Bronchial epithelial cell (primary cell): ENCODE results near the gene NFKBIB. TPM values are rescaled to one million over a fixed set of nuclear protein-coding genes. Genes with fewer than 3 reads are reported as not detected.

Experiments
- DNase-seq: peaks from one replicate; pipeline ENCODE4 v3.0.0-alpha.2; 2010; ENCODE audit warnings: low read depth
- FAIRE-seq: peaks from 2 replicates; lab custom pipeline; 2011; peaks lifted over from hg19 to GRCh38; lab: Jason Lieb, UNC
- H3K27me3 ChIP-seq: 2 replicates; pipeline ENCODE4 v1.5.1; 2011; ENCODE audit warnings: low read length; ENCODE audit not compliant: control insufficient read depth, insufficient read depth
- H3K36me3 ChIP-seq: 2 replicates; pipeline ENCODE4 v1.5.1; 2011; ENCODE audit warnings: low read length; ENCODE audit not compliant: control insufficient read depth, insufficient read depth
- H3K4me3 ChIP-seq: 2 replicates; pipeline ENCODE4 v1.5.1; 2011; ENCODE audit warnings: mild to moderate bottlenecking, low read depth, low read length, control low read depth
- CTCF ChIP-seq: IDR thresholded peaks from 2 replicates; pipeline ENCODE4 v1.5.1; 2011; ENCODE audit warnings: mild to moderate bottlenecking, moderate library complexity, low read length, control low read depth, inconsistent platforms; ENCODE audit not compliant: insufficient read depth, severe bottlenecking
- total RNA-seq: library from RNA; depleted of rRNA; stranded (reverse); fragments of >200 nt; gene quantifications from 2 replicates; pipeline ENCODE4 v1.2.1, GENCODE V29; 2014

Gene NFKBIB
- total RNA-seq, 1 donor from 2014 or later = 23.2 TPM

- no peaks in the 10 kb centered on the region for H3K36me3 ChIP-seq
- no peak for FAIRE-seq
- no peak for TF ChIP-seq CTCF
Measured at GRCh38 chr19:38875656-38876395, 23.9 kb upstream of the NFKBIB start.

GRCh38 chr19:38877781-38878574, 21.8 kb upstream of the NFKBIB start, which contains the start of gene RINL:
TSS of gene RINL (minus strand) at chr19:38878275. CDS start at chr19:38876742, 1,533 bp downstream.
- Histone ChIP-seq H3K27me3 (no peaks in the 10 kb centered on the region), H3K36me3 (no peaks in the 10 kb centered on the region), H3K4me3 (peak within 1 kb of the TSS; percentile 12)
- no peak for TF ChIP-seq CTCF
- no peak for FAIRE-seq
- peak; percentile 21 for DNase-seq

More at GRCh38 chr19:38875656-38876395, 23.9 kb upstream of the NFKBIB start:
- no peak for DNase-seq
- no peaks in the 10 kb centered on the region for H3K27me3 ChIP-seq
- H3K4me3 ChIP-seq = no peak overlapping the region

- no peak overlapping the region for H3K4me3 ChIP-seq
- FAIRE-seq (no peak), DNase-seq (no peak)
- TF ChIP-seq CTCF = peak; percentile 8
- no peaks in the 10 kb centered on the region for H3K27me3 ChIP-seq
- no peaks in the 10 kb centered on the region for H3K36me3 ChIP-seq
Measured at GRCh38 chr19:38878575-38879399, 21.0 kb upstream of the NFKBIB start.

GRCh38 chr19:38879400-38879751, 20.4 kb upstream of the NFKBIB start:
- DNase-seq = no peak
- Histone ChIP-seq H3K27me3 (no peaks in the 10 kb centered on the region), H3K4me3 (no peak overlapping the region), H3K36me3 (no peaks in the 10 kb centered on the region)
- TF ChIP-seq CTCF = no peak
- no peak for FAIRE-seq

GRCh38 chr19:38880076-38880881, 19.5 kb upstream of the NFKBIB start:
- DNase-seq (no peak), FAIRE-seq (no peak)
- Histone ChIP-seq H3K27me3 (no peaks in the 10 kb centered on the region), H3K36me3 (no peaks in the 10 kb centered on the region), H3K4me3 (no peak overlapping the region)
- no peak for TF ChIP-seq CTCF
